Suprapubic skin (tissue), 4 donors: ENCODE data around the gene AP4E1. TPM values are rescaled to one million over a fixed set of nuclear protein-coding genes. Genes with fewer than 3 reads are reported as not detected.

Experiments
- DNase-seq, 2 donors: peaks; one replicate each; pipeline ENCODE4 v3.0.0-alpha.2; 2019; ENCODE audit warnings: low spot score in 2 of 2
- H3K27ac ChIP-seq: fragments of 200-600 bp; sonication (generic); one replicate; pipeline ENCODE4 v1.5.1; 2019
- H3K27me3 ChIP-seq: fragments of 200-600 bp; sonication (generic); one replicate; pipeline ENCODE4 v1.5.1; 2019
- H3K36me3 ChIP-seq: fragments of 200-600 bp; sonication (generic); one replicate; pipeline ENCODE4 v1.5.1; 2019
- H3K4me1 ChIP-seq: fragments of 200-600 bp; sonication (generic); one replicate; pipeline ENCODE4 v1.5.1; 2019
- H3K4me3 ChIP-seq: fragments of 200-600 bp; sonication (generic); one replicate; pipeline ENCODE4 v1.5.1; 2019; ENCODE audit warnings: mild to moderate bottlenecking
- H3K9me3 ChIP-seq: fragments of 200-600 bp; sonication (generic); one replicate; pipeline ENCODE4 v1.5.1; 2019
- CTCF ChIP-seq, 2 donors: fragments of 200-600 bp in 1 of 2; fragments of 450-650 bp in 1 of 2; sonication (generic) in 1 of 2; IDR thresholded peaks; one replicate each; pipeline ENCODE4 v1.5.1; 2016 to 2019; ENCODE audit warnings: antibody characterized with exemption in 2 of 2, mild to moderate bottlenecking in 1 of 2, moderate library complexity in 1 of 2
- EP300 ChIP-seq: sonication (generic); formaldehyde crosslinking; IDR thresholded peaks from one replicate; pipeline ENCODE4 v1.6.1; 2017; ENCODE audit warnings: antibody characterized with exemption
- POLR2A ChIP-seq, 2 donors: fragments of 450-650 bp; IDR thresholded peaks; one replicate each; pipeline ENCODE4 v1.6.1; 2017; ENCODE audit warnings: antibody characterized with exemption in 2 of 2, mild to moderate bottlenecking in 2 of 2, moderate library complexity in 2 of 2
- POLR2AphosphoS5 ChIP-seq, 3 donors: sonication (generic); formaldehyde crosslinking; IDR thresholded peaks; one replicate each; pipeline ENCODE4 v1.6.1; 2017; ENCODE audit warnings: antibody characterized with exemption in 3 of 3
- WGBS: methylation state at CpG from one replicate; pipeline ENCODE4 v1.1.5; 2018; 5-methylcytosine and 5-hydroxymethylcytosine counted together
- total RNA-seq, 4 donors: library from RNA; depleted of rRNA; stranded (reverse); fragments of >200 nt; gene quantifications; one replicate each; pipeline ENCODE4 v1.1.0, GENCODE V29; 2016

AP4E1 gene
- total RNA-seq, 4 donors from 2014 or later = 12.7 to 18.7 (median 13.0) TPM

- TF ChIP-seq POLR2A (IDR thresholded peaks at IDR 0.05) (no peak), POLR2AphosphoS5 (IDR thresholded peaks at IDR 0.05) (no peak), EP300 (no peak), CTCF (IDR thresholded peaks at IDR 0.05) (no peak)
- Histone ChIP-seq H3K9me3 (no peaks in the 10 kb centered on the region), H3K27ac (no peak overlapping the region), H3K36me3 (peaks cover 16% of the 10 kb centered on the region), H3K27me3 (no peaks in the 10 kb centered on the region), H3K4me3 (no peak overlapping the region), H3K4me1 (peaks cover 13% of the 10 kb centered on the region)
- 67% methylated on average over 1 of the region's 1 CpG for WGBS
- DNase-seq = no peak
These were observed 145.1 kb downstream of the AP4E1 start for GRCh38 chr15:51053571-51053970.

DNA sequence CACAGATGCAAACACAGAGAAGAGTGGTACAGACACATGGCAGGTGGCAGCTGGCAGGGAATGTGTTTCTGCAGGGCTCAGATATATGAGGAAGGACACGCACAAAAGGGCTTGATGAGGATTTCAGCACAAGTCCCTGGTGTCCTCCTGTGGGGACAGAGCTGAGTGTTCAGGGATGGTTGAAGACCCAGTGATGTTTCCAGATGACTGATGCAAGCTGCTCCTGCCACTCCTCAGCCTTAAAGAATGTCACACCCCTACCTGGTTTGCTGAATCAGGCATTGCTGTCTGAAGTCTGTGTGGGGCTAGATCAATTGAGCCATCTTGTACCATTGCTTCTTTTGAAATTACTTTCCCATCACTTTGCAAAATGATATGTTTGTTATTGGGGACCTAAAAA is 146.1 kb downstream of the AP4E1 start:
- DNase-seq = no peak
- Histone ChIP-seq H3K4me1 (peaks cover 13% of the 10 kb centered on the region), H3K36me3 (peaks cover 16% of the 10 kb centered on the region), H3K4me3 (no peak overlapping the region), H3K27ac (no peak overlapping the region), H3K9me3 (no peaks in the 10 kb centered on the region), H3K27me3 (no peaks in the 10 kb centered on the region)
- 90% methylated on average over 1 of the region's 1 CpG for WGBS
- TF ChIP-seq EP300 = no peak
- TF ChIP-seq POLR2AphosphoS5 (IDR thresholded peaks at IDR 0.05) = no peak
- no peak for TF ChIP-seq CTCF (IDR thresholded peaks at IDR 0.05)
- TF ChIP-seq POLR2A (IDR thresholded peaks at IDR 0.05) = no peak

Other genes starting within 250 kb of the AP4E1 start
- gene TRPM7, start 221.9 kb upstream of the AP4E1 start, total RNA-seq = 10 to 100 TPM; 30.8 to 72.0 (median 35.5) TPM
- 100 to 1,000 TPM; 156 to 228 (median 186) TPM for gene SPPL2A, start 143.0 kb upstream of the AP4E1 start, total RNA-seq
- gene TNFAIP8L3, start 186.2 kb downstream of the AP4E1 start, total RNA-seq = 10 to 100 TPM; 11.1 to 30.0 (median 15.9) TPM